Psoas muscle (tissue), 8 donors: Measurements from ENCODE around the gene UPK3A. TPM values are rescaled to one million over a fixed set of nuclear protein-coding genes. Genes with fewer than 3 reads are reported as not detected.
A peak's percentile ranks its signal among the peaks of the same experiment; 100 is the strongest.

Experiments
- ATAC-seq, 4 donors: fragments of 200-7000 bp; cut with Tn5 transposase; one replicate each; pipeline ENCODE4 v1.9.1; 2020; ENCODE audit warnings: moderate library complexity in 3 of 4, mild to moderate bottlenecking in 2 of 4
- DNase-seq, 2 donors: peaks; one replicate each; pipeline ENCODE4 v3.0.0-alpha.2; 2020
- H3K27ac ChIP-seq: fragments of 200-600 bp; one replicate; pipeline ENCODE4 v1.8.0; 2022
- H3K27me3 ChIP-seq, 3 donors: fragments of 200-600 bp in 1 of 3; one replicate each; pipeline versions ENCODE4 v1.6.1 to v1.8.0; 2013 to 2022; ENCODE audit warnings: low read length in 2 of 3, mild to moderate bottlenecking in 2 of 3, moderate library complexity in 1 of 3; ENCODE audit not compliant: insufficient read depth in 3 of 3
- H3K36me3 ChIP-seq, 2 donors: fragments of 200-600 bp in 1 of 2; one replicate each; pipeline versions ENCODE4 v1.6.1 to v1.8.0; 2013 to 2022; ENCODE audit warnings: low read depth in 1 of 2, mild to moderate bottlenecking in 1 of 2, moderate library complexity in 1 of 2; ENCODE audit not compliant: insufficient read depth in 1 of 2
- H3K4me1 ChIP-seq: fragments of 200-600 bp; one replicate; pipeline ENCODE4 v1.8.0; 2022
- H3K4me3 ChIP-seq: fragments of 200-600 bp; one replicate; pipeline ENCODE4 v1.8.0; 2022; ENCODE audit warnings: mild to moderate bottlenecking
- H3K9me3 ChIP-seq: fragments of 200-600 bp; one replicate; pipeline ENCODE4 v1.8.0; 2022
- WGBS, 3 donors: extraction: QIAGEN DNeasy Blood & Tissue Kit; methylation state at CpG; one replicate each; pipeline versions ENCODE4 v1.1.6 to v1.1.7; 2013; 5-methylcytosine and 5-hydroxymethylcytosine counted together
- intact Hi-C, 2 donors: fragments of 100-400 bp; cut with DNase I; formaldehyde crosslinking; loops; one replicate each; pipeline versions ENCODE4 v1.11.0 to v1.14.2; 2022
- polyA plus RNA-seq, 3 donors: library from polyadenylated mRNA; stranded (reverse); fragments of 200-250 nt; gene quantifications; one replicate each; pipeline ENCODE4 v1.2.3, GENCODE V29; 2013
- total RNA-seq, 4 donors: library from RNA; stranded (reverse); fragmentation: NEBNext Ultra II Directional in 2 of 4; extraction: Animal tissue kit (Norgen Biotek cat#: 25700) in 2 of 4; gene quantifications; one replicate each; pipeline versions ENCODE4 v1.2.1 to v1.2.4, GENCODE V29; 2021 to 2023
- TF ChIP-seq, protein P1 (sequence below): fragments of 200-600 bp; IDR thresholded peaks from one replicate; pipeline ENCODE4 v1.8.0; 2022; ENCODE audit warnings: antibody characterized with exemption
- donor health status: healthy with polysubstance abuse.
- donor health status: DM: no; HTN: no; CAD: no; lungs with moderate emphysema.
- donor health status: Bipolar disorder and iron deficiency.
- donor health status: healthy.
- donor health status: DM: yes; HTN: yes; CAD: no.
- donor health status: DM: no; HTN: no; CAD: no.
- donor health status: DM: no; HTN: no; CAD: no.
- donor health status: DM: yes; HTN: yes; CAD: no.

Gene UPK3A
- total and polyA plus RNA-seq, 7 donors = 0.93 to 11.7 (median 2.5) TPM

DNA sequence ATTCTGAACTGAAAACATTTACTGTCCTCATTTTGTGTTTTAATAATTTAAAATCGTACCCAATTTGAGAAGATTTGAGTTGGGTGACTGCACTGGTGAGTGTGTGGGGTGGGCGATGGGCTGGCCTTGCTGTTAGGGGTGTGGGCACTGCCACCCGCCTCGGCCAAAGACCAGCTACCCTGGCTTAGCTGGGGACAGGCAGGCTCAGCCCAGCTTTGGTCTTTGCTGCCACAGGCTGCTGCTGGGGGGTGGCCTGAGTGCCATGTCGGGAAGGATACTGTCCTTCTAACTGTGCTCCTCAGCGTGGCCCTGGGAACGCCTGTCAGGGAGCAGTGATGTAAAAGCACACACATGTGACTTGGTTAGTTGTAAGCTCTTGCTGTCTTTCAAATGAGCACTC lies 47.3 kb downstream of the UPK3A start:
- WGBS, 3 donors = 84 to 94% (median 85%) methylated on average over 7 of the region's 7 CpGs
- Histone ChIP-seq H3K4me1 (peaks cover 76% of the 10 kb centered on the region), H3K9me3 (no peaks in the 10 kb centered on the region), H3K27ac (peak overlapping the region; percentile 89), H3K4me3 (no peak overlapping the region), H3K27me3 (no peaks in the 10 kb centered on the region), H3K36me3 (peaks cover 0 to 26% of the 10 kb centered on the region in 2 donors)
- no peak for DNase-seq
- TF ChIP-seq, protein P1, sequence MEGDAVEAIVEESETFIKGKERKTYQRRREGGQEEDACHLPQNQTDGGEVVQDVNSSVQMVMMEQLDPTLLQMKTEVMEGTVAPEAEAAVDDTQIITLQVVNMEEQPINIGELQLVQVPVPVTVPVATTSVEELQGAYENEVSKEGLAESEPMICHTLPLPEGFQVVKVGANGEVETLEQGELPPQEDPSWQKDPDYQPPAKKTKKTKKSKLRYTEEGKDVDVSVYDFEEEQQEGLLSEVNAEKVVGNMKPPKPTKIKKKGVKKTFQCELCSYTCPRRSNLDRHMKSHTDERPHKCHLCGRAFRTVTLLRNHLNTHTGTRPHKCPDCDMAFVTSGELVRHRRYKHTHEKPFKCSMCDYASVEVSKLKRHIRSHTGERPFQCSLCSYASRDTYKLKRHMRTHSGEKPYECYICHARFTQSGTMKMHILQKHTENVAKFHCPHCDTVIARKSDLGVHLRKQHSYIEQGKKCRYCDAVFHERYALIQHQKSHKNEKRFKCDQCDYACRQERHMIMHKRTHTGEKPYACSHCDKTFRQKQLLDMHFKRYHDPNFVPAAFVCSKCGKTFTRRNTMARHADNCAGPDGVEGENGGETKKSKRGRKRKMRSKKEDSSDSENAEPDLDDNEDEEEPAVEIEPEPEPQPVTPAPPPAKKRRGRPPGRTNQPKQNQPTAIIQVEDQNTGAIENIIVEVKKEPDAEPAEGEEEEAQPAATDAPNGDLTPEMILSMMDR = no peak
- ATAC-seq = no peak
- intact Hi-C loops = no loop called here

DNA sequence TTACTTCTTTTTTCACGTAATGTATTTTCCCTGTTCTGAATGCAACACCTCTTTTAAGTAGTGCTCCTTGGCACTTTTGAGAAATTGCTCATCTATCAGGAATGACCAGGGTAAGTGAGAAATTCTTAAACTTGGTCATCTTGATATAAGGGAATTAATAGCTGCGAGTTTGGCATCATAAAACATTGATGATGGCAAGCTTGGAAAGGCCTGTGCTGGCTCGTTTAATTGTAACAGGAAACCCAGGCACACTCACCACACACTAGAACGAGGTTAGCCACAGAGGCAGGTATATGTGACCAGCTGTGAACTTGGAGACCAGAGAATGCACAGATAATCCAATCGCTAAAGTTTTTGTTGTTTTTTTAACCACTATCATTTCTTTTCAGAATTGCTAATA lies 49.3 kb downstream of the UPK3A start:
- H3K27ac ChIP-seq = peak overlapping the region; percentile 89
- no peaks in the 10 kb centered on the region for H3K27me3 ChIP-seq
- 22 to 31% (median 24%) methylated on average over 5 of the region's 5 CpGs for WGBS, 3 donors
- ATAC-seq = peak in 3 of 4 donors; percentile 20 to 50 (median 35)
- no peak overlapping the region for H3K4me3 ChIP-seq
- no peaks in the 10 kb centered on the region for H3K9me3 ChIP-seq
- DNase-seq = no peak
- TF ChIP-seq, protein P1 = no peak
- H3K4me1 ChIP-seq = peaks cover 74% of the 10 kb centered on the region
- intact Hi-C loops = no loop called here
- H3K36me3 ChIP-seq = peaks cover 0 to 26% of the 10 kb centered on the region in 2 donors

DNA sequence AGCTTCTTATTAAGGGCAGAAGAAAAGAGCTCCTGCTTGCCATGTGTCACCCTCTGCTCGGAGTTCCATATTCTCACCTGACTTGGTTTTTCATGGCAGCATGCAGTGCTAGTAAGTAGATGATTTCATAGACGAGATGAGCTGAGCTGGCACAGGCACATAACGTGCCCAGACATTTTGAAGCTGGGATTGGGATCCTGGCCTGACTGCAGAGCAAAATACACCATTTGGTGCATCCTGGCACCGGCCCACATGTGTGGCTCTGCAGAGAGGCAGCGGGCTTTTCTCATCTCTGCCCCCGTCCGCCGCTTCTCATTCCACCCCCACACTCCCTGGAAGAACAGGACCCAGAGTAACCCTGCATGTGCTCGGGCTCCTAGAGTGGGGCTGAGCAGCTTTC lies 49.8 kb downstream of the UPK3A start:
- peaks cover 70% of the 10 kb centered on the region for H3K4me1 ChIP-seq
- peaks cover 0 to 30% of the 10 kb centered on the region in 2 donors for H3K36me3 ChIP-seq
- H3K27ac ChIP-seq = peak overlapping the region; percentile 89
- intact Hi-C loops = no loop called here
- H3K9me3 ChIP-seq = no peaks in the 10 kb centered on the region
- 30 to 44% (median 40%) methylated on average over 9 of the region's 9 CpGs for WGBS, 3 donors
- ATAC-seq (peak; percentile 19 to 34 (median 24)), DNase-seq (peak in 1 of 2 donors; percentile 32)
- TF ChIP-seq, protein P1 = no peak
- H3K4me3 ChIP-seq = no peak overlapping the region
- H3K27me3 ChIP-seq = no peaks in the 10 kb centered on the region

DNA sequence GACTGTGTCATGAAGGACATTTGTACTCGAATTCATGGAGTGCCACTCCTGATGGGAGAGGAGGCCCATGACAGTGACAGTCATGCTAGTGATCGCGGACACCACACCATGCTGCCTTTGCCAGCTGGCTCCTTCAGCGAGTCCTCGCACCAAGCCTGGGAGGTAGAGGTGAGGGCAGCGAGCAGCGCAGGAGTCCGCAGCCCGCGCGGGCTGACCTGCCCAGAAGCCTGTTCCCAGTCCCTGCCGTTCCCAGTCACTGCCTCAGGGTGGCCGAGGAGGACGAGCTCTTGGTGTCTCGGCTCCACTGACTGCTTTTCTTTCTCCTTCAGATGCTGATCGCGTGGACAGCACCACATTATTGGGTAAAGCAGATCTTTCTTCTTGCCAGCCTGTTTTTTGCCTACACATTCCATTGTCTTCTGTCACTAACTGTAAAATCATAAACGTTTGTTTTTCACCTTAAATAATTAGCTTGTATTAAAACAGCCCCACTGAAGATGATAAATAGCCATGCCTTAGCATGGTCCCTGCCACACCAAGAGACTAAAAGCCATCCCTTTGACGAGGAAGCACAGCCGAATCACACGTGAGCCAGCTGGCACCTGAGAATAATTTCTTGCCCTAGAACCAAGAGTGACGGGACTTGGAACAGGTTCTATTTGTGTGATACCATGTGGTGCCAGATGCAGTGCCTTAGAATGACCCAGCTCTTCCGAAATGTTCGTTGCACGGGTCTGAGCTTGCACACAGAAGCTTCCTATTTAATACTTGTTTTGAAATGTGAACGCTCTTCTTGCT lies 50.5 kb downstream of the UPK3A start:
- H3K36me3 ChIP-seq = peaks cover 0 to 37% of the 10 kb centered on the region in 2 donors
- DNase-seq (peak; percentile 75 to 91), ATAC-seq (peak; percentile 80 to 84 (median 82))
- 24 to 29% (median 29%) methylated on average over 26 of the region's 26 CpGs for WGBS, 3 donors
- TF ChIP-seq, protein P1 = peak; percentile 53
- H3K4me1 ChIP-seq = peaks cover 65% of the 10 kb centered on the region
- no peaks in the 10 kb centered on the region for H3K27me3 ChIP-seq
- intact Hi-C loops = loop anchor here in 1 of 2 donors (5.0 kb wide), 1 partner anchor 102 kb away; no protein-coding TSS in a partner anchor
- peak overlapping the region; percentile 89 for H3K27ac ChIP-seq
- no peak overlapping the region for H3K4me3 ChIP-seq
- H3K9me3 ChIP-seq = no peaks in the 10 kb centered on the region
